Brain pericyte (primary cell): ENCODE data around the gene FADD.
"Not testable (repeated sequence)": the region's sequence is repeated elsewhere in the genome, so short reads cannot be mapped to it uniquely, and the experiment has no call there.

Experiments used
- DNase-seq: peaks from one replicate; pipeline ENCODE4 v3.0.0-alpha.2; 2012; ENCODE audit warnings: low read depth, low spot score

Gene FADD

DNA sequence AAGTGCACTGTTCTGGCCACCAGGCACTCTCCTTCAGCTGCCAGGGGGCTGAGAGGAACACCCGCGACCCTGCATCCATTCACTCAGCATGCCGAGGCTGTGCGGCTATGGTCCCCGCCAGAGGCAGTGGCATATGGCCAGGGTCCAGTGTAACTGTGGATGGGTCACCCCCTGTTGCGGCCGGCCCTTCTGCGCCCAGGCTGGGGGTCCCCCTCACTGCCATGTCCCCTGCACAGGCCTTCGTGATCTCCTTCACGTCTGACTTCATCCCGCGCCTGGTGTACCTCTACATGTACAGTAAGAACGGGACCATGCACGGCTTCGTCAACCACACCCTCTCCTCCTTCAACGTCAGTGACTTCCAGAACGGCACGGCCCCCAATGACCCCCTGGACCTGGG is 20.8 kb upstream of the FADD start:
- no peak for DNase-seq

- DNase-seq: no peak
Measured at GRCh38 chr11:70183032-70183431, 20.1 kb upstream of the FADD start.

DNA sequence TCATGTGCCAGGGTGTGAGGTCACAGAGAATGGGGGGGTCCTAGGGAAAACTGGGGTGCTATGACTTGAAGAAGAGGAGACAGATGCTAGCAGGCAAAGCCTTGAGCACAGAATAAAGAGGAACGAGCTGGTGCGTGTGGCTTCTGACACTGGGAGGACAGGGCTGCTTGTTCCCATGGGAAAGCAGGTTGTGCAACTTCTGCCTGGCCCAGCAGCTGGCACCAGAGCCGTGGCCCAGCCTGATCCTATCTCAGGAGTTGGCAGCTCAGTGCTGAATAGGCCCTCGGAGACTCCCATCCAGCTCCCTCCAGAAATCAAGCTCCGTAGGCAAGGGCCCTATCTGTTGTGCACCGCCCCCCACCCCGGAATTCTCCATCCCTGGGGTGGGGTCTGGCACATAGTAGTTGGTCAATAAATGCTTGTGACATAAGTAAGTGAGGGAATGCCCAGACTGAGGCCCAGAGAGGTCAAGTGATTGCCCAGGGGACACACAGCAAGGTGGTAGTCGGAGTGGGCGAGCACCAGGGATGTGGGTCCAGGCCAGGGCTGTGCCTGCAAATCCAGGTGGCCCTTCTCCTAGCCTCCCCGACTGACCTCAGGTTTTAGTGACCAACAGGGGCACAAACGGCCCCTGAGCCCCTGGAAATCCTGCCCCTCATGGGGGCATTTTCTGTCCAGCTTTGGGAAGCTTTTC is 19.5 kb upstream of the FADD start:
- no peak for DNase-seq

GRCh38 chr11:70184396-70184795 is 18.7 kb upstream of the FADD start:
- no peak for DNase-seq

DNA sequence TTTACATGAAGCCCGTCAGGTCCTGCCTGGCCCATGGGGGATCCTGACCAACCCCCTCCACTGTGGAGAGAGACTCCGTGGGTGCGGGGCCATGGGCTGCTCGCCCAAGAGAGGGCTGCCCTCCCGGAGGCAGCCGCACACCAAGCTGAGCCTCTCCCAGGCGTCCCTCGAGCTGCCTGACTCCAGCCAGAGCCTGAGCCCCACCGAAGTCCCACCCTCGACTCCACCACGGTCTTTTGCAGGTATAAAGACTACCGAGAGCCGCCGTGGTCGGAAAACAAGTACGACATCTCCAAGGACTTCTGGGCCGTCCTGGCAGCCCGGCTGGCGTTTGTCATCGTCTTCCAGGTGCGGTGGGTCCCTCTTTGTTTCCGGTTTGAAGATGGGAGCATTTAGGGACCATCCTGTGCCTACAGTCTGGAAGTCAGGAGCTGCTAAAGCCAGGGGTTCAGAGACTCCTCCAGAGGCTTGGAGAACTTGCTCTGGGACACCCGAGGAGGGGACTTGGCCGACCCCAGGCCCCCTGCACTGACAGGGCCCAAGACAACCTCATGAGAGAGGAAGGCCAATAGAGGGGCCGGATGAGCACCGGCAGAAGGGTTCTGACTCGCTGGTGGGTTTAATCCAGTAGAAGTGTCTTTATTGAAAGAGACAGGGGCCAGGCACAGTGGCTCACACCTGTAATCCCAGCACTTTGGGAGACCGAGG is 17.6 kb upstream of the FADD start:
- no peak for DNase-seq

GRCh38 chr11:70186420-70186819 is 16.7 kb upstream of the FADD start:
- no peak for DNase-seq

DNA sequence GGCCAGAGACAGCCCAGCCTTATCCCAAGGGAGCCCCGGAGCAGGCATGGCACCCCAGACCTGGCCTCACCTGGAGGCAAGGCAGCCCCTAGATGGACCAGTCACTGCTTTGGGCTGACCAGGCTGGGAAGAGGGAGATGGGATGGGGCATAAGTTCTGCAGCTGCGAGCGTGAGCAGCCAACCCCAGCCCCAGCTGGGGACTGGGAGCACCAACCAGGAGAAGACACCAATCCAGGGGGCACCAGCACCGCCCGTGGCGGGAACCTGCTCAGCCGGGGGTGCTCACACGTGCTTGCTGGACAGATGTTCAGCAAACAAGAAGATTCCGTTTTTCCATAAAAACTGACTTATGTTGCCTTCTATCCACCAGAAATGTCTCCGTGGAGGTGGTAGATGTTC is 16.2 kb upstream of the FADD start:
- no peak for DNase-seq

DNA sequence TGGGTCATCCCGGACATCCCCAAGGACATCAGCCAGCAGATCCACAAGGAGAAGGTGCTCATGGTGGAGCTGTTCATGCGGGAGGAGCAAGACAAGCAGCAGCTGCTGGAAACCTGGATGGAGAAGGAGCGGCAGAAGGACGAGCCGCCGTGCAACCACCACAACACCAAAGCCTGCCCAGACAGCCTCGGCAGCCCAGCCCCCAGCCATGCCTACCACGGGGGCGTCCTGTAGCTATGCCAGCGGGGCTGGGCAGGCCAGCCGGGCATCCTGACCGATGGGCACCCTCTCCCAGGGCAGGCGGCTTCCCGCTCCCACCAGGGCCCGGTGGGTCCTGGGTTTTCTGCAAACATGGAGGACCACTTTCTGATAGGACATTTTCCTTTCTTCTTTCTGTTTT is 15.3 kb upstream of the FADD start:
- DNase-seq: no peak

DNA sequence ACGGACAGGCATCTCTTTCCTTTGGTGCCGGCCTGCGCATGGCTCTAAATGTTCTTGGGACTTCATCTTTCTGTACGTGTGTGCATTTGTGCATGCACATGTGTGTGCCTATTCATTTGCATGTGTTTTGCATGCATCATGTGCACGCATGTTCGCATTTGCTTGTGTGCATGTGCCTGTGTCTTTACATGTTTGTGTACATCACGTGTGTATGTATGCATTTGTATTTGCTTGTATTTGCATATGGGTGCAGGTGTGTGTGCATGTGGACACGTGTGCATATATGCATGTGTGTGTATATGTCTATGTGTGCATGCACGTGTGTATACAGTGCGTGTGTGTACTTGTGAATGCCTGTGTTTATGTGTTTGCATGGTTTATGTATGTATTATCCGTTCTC is 13.5 kb upstream of the FADD start:
- no peak for DNase-seq

- DNase-seq: no peak
Measured at GRCh38 chr11:70191495-70192140, 11.5 kb upstream of the FADD start.

GRCh38 chr11:70192666-70193410 is 10.3 kb upstream of the FADD start:
- no peak for DNase-seq

DNA sequence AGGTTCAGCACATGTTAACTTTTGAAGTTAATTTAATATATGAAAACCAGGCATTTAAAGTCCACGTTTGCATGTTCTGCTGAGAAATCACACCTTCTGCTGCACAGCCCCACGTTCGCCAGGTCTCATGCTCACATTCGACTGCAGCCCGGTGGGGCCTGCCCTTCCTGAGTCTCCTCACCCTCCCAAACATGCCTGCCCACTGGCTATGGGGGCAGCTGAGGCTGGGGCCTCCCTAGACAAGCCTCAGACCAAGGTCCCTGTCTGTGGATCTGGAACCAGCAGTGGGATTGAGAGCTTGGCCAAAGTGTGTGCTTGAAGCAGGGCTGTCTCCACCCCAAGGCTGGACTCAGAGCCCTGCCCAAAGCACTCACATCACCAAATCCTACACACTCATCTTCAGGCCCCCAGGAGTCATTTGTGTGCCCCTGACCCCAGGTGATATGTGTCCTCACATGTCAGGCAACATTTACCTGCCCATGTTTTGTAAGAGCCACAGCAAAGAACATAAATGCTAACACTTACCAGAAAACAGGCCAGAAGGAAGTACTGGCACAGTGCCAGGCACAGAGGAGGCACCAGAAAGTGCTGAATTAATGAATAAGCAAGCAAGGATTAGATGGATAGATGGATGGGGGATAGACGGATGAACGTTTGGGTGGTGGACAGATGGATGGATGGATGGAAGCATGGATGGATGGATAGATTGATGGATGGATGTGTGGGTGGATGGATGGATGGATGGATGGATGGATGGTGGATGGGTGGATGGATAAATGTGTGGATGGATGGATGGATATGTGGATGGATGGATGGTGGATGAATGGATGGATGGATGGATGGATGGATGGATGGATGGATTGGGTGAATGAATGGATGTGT is 9.4 kb upstream of the FADD start:
- DNase-seq: no peak

- no peak for DNase-seq
Measured at GRCh38 chr11:70194792-70195791, 8.0 kb upstream of the FADD start.

GRCh38 chr11:70200212-70200844 is 2.8 kb upstream of the FADD start:
- DNase-seq: no peak

- not testable (repeated sequence) for DNase-seq
Measured at GRCh38 chr11:70201047-70201446, 2.0 kb upstream of the FADD start.

DNA sequence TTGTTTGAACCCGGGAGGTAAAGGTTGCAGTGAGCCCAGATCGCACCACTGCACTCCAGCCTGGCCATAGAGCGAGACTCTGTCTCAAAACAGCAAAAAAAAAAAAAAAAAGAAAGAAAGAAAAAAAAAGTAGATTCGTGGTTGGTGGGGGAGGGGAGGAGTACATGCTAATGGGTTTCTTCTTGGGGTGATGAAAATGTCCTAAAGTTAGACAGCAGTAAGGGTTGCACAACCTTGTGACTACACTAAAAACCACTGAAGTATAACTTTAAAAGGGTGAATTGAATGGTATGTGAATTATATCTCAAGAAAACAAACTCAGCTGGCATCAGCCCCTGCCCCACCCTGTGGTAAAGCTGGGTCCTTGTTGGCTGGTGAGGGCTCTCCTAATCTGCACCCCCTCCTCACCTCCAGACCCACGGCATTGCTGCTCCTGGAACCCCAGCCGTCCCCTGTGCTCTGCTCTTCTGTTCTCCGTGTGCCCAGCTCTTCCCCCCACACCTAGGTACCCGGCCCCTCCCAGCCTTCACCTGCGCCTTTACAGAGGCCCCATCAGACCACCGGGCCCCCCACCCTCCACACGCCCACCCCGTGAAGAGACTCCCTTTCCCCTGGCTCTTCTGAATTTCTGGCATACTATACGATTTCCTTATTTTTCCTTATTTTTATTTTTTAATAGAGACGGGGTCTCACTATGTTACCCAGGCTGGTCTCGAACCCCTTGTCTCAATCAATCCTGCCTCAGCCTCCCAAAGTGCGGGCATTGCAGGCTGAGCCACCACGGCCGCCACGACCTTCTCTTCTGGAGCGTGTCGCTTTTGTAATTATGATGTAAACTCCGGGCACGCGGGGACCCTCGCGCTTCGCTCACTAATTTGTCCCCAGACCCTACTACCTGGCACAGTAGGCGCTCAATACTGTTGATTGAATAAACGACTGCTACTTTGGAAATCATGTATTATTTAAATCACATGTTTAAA is 924 bp upstream of the FADD start:
- DNase-seq: no peak

DNA sequence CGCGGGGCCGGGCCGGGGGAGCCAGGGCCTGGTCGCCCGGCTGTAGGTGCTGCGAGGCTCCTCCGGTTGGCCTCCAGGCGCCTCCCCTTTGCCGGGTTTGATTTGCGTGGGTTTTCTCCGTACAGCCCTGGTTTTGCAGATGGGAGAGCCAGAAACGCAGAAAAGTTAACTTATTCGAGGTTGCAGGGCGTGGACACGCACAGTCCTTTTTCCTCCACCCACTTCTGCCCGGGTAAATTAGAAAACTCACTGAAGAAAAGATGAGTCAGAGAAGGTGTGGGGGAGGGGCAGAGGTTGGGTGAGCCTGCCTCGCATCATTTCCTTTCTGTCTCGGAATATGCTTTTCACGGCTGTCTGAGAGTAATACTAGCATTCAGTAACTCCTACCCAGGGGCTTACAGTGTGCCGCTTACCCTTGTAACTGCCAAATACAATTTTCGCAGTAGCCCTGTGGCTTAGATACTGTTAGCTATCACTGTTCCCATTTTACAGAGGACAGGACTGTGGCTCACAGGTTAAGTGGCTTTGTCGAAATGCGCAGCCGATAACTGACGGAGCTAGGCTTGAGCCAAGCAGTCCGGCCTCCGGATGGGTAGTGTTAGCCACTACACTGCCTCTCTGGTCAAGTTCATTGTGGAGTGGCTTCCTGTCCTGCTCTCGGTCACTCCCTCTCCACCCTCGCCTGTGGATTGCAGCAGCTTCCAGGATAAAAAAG is 812 bp downstream of the FADD start:
- DNase-seq: no peak

DNA sequence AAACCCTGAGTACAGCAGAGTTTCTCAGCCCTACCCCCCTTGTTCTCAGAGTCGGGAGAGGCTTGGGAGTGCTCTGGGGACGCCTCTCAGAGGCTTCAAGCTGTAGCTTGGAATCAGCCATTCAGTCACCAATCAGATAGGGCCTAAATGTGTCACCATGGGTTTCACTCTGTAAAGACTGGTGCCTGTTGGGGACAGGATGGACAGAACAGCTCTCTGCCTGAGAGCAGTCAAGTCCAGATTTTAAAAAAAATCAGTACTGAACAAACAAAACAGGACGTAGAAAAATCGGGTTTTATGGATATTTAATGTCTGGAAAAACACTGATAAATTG is 1.3 kb downstream of the FADD start:
- DNase-seq: no peak
